Choroid plexus epithelial cell (primary cell): ENCODE results near the gene JMJD6.
"Not testable (repeated sequence)": the region's sequence is repeated elsewhere in the genome, so short reads cannot be mapped to it uniquely, and the experiment has no call there.

Experiments used
- DNase-seq: peaks from one replicate; pipeline ENCODE4 v3.0.0-alpha.2; 2010; ENCODE audit warnings: low read depth
- H3K4me3 ChIP-seq: 2 replicates; pipeline ENCODE4 v1.5.1; 2011; ENCODE audit warnings: low read depth, mild to moderate bottlenecking, control low read depth, low read length, moderate library complexity
- CTCF ChIP-seq: conservative IDR thresholded peaks from 2 replicates; pipeline ENCODE4 v1.5.1; 2011; ENCODE audit warnings: low read depth, mild to moderate bottlenecking, control low read depth, inconsistent platforms, low read length, moderate library complexity

JMJD6 gene

GRCh38 chr17:76714336-76714735 lies 12.1 kb downstream of the JMJD6 start:
- no peak for DNase-seq
- TF ChIP-seq CTCF, result no peak
- H3K4me3 ChIP-seq, result no peak overlapping the region

- DNase-seq, result no peak
- H3K4me3 ChIP-seq, result no peak overlapping the region
- no peak for TF ChIP-seq CTCF
Measured at GRCh38 chr17:76713765-76714164, 12.6 kb downstream of the JMJD6 start.

- H3K4me3 ChIP-seq, DNase-seq: not testable (repeated sequence)
Measured at GRCh38 chr17:76712321-76712720, 14.1 kb downstream of the JMJD6 start.

- TF ChIP-seq CTCF, result no peak
- DNase-seq, result peak; percentile 60
- H3K4me3 ChIP-seq, result peak within 1 kb of the TSS; percentile 79
Measured at GRCh38 chr17:76710863-76711611, 15.4 kb downstream of the JMJD6 start, which contains the start of gene MXRA7. Gene MXRA7, minus strand, starts transcription at chr17:76710965. Its CDS starts 19 bp downstream, at chr17:76710946.

GRCh38 chr17:76709951-76710862 lies 16.2 kb downstream of the JMJD6 start:
- peak overlapping the region; percentile 79 for H3K4me3 ChIP-seq
- peak; percentile 60 for DNase-seq

- TF ChIP-seq CTCF, result no peak
- peak overlapping the region; percentile 79 for H3K4me3 ChIP-seq
- DNase-seq, result peak; percentile 95
Measured at GRCh38 chr17:76709077-76709950, 17.1 kb downstream of the JMJD6 start.

GRCh38 chr17:76707985-76708807 lies 18.2 kb downstream of the JMJD6 start:
- DNase-seq, result no peak
- peak; percentile 54 for TF ChIP-seq CTCF
- H3K4me3 ChIP-seq, result peak overlapping the region; percentile 79
